ENCODE data around the gene ZEB2.

DNA sequence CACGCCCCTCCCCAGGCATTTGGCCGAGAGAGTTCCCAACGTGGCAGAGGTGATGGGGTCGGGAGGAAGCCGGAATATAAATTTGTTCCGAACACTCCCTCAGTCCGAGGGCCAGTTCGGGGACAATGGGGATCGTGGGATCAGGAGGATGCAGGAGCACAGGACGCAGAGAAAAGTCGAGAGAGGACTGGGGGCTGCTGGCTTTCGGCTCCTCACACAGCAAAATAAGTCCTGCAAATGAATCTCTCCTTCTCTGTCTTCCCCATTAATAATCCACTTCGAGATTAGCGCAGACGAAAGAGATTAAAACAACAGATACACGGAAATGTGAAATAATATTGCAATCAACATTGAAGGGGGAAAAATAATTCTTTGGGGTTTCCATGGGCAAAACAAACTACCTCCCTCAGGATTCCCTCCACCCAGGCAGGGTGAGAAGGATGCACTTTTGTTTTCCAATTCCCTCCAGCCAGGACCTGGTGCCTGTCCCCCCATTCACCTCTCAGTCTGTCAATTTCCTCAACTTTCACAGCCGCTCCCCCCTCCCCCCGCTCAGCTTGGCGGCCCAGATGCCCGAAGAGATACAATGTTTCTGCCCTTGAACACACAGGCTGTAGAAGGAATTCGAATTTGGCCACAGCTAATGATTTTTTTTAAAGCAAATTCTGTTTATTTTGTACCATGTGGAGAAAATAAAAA lies 3.1 kb upstream of the ZEB2 start:
- TF ChIP-seq, protein P1, sequence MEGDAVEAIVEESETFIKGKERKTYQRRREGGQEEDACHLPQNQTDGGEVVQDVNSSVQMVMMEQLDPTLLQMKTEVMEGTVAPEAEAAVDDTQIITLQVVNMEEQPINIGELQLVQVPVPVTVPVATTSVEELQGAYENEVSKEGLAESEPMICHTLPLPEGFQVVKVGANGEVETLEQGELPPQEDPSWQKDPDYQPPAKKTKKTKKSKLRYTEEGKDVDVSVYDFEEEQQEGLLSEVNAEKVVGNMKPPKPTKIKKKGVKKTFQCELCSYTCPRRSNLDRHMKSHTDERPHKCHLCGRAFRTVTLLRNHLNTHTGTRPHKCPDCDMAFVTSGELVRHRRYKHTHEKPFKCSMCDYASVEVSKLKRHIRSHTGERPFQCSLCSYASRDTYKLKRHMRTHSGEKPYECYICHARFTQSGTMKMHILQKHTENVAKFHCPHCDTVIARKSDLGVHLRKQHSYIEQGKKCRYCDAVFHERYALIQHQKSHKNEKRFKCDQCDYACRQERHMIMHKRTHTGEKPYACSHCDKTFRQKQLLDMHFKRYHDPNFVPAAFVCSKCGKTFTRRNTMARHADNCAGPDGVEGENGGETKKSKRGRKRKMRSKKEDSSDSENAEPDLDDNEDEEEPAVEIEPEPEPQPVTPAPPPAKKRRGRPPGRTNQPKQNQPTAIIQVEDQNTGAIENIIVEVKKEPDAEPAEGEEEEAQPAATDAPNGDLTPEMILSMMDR (IDR thresholded peaks at IDR 0.05): no peak
- TF ChIP-seq POLR2A (IDR thresholded peaks at IDR 0.05): no peak

Measured in uterus (tissue), 2 donors.